Measurements from ENCODE around the gene AKT3. TPM values are rescaled to one million over a fixed set of nuclear protein-coding genes. Genes with fewer than 3 reads are reported as not detected.
A peak's percentile ranks its signal among the peaks of the same experiment; 100 is the strongest.
"Not testable (repeated sequence)": the region's sequence is repeated elsewhere in the genome, so short reads cannot be mapped to it uniquely, and the experiment has no call there.

The AKT3 gene
- 10 to 100 TPM; 21.3 to 23.9 (median 22.2) TPM for polyA plus RNA-seq (ENCODE audit: insufficient read length in 3 of 3)
- long read RNA-seq, donor 1, full-length matches to known transcripts: 3 of 68 reads
- long read RNA-seq, donor 1, partial matches to known transcripts: 65 of 68 reads
- long read RNA-seq, donor 1, other reads (novel, unspliced or antisense): 0 of 68 reads
- long read RNA-seq, donor 2, full-length matches to known transcripts: 5 of 5 reads
- long read RNA-seq, donor 2, partial matches to known transcripts: 0 of 5 reads
- long read RNA-seq, donor 2, other reads (novel, unspliced or antisense): 0 of 5 reads
- long read RNA-seq, donor 3, full-length matches to known transcripts: 5 of 5 reads
- long read RNA-seq, donor 3, partial matches to known transcripts: 0 of 5 reads
- long read RNA-seq, donor 3, other reads (novel, unspliced or antisense): 0 of 5 reads
- long read RNA-seq, donor 4, full-length matches to known transcripts: 3 of 3 reads
- long read RNA-seq, donor 4, partial matches to known transcripts: 0 of 3 reads
- long read RNA-seq, donor 4, other reads (novel, unspliced or antisense): 0 of 3 reads
- long read RNA-seq, donor 5, full-length matches to known transcripts: 1 of 1 reads
- long read RNA-seq, donor 5, partial matches to known transcripts: 0 of 1 reads
- long read RNA-seq, donor 5, other reads (novel, unspliced or antisense): 0 of 1 reads
- long read RNA-seq, donor 6, full-length matches to known transcripts: 2 of 2 reads
- long read RNA-seq, donor 6, partial matches to known transcripts: 0 of 2 reads
- long read RNA-seq, donor 6, other reads (novel, unspliced or antisense): 0 of 2 reads
- long read RNA-seq, donor 7, full-length matches to known transcripts: 5 of 5 reads
- long read RNA-seq, donor 7, partial matches to known transcripts: 0 of 5 reads
- long read RNA-seq, donor 7, other reads (novel, unspliced or antisense): 0 of 5 reads
- long read RNA-seq, donor 8: 0 reads
- long read RNA-seq, donor 9, full-length matches to known transcripts: 2 of 2 reads
- long read RNA-seq, donor 9, partial matches to known transcripts: 0 of 2 reads
- long read RNA-seq, donor 9, other reads (novel, unspliced or antisense): 0 of 2 reads
- long read RNA-seq, donor 10: 0 reads
- long read RNA-seq, donor 11, full-length matches to known transcripts: 1 of 1 reads
- long read RNA-seq, donor 11, partial matches to known transcripts: 0 of 1 reads
- long read RNA-seq, donor 11, other reads (novel, unspliced or antisense): 0 of 1 reads
- long read RNA-seq, donor 12, full-length matches to known transcripts: 4 of 4 reads
- long read RNA-seq, donor 12, partial matches to known transcripts: 0 of 4 reads
- long read RNA-seq, donor 12, other reads (novel, unspliced or antisense): 0 of 4 reads
- long read RNA-seq, donor 13, full-length matches to known transcripts: 3 of 3 reads
- long read RNA-seq, donor 13, partial matches to known transcripts: 0 of 3 reads
- long read RNA-seq, donor 13, other reads (novel, unspliced or antisense): 0 of 3 reads
- long read RNA-seq, donor 14: 0 reads
- long read RNA-seq, donor 15, full-length matches to known transcripts: 2 of 2 reads
- long read RNA-seq, donor 15, partial matches to known transcripts: 0 of 2 reads
- long read RNA-seq, donor 15, other reads (novel, unspliced or antisense): 0 of 2 reads
- long read RNA-seq, donor 16, full-length matches to known transcripts: 3 of 3 reads
- long read RNA-seq, donor 16, partial matches to known transcripts: 0 of 3 reads
- long read RNA-seq, donor 16, other reads (novel, unspliced or antisense): 0 of 3 reads

GRCh38 chr1:243850202-243850451 is at the start of gene AKT3:
Gene AKT3 (minus strand): TSS chr1:243850243. CDS start chr1:243843170, 7,073 bp downstream.
- DNase-seq: peak; percentile 65

GRCh38 chr1:243898278-243898677 is 48.2 kb upstream of the AKT3 start:
- DNase-seq: no peak

GRCh38 chr1:243896313-243896712 is 46.3 kb upstream of the AKT3 start:
- DNase-seq: no peak

- DNase-seq: no peak
Observed at GRCh38 chr1:243892456-243892855, 42.4 kb upstream of the AKT3 start.

GRCh38 chr1:243890576-243890975 is 40.5 kb upstream of the AKT3 start:
- DNase-seq: no peak

GRCh38 chr1:243885806-243886205 is 35.8 kb upstream of the AKT3 start:
- DNase-seq: no peak

- DNase-seq: no peak
Observed at GRCh38 chr1:243884603-243885002, 34.6 kb upstream of the AKT3 start.

- no peak for DNase-seq
Observed at GRCh38 chr1:243883551-243883950, 33.5 kb upstream of the AKT3 start.

GRCh38 chr1:243882276-243882675 is 32.2 kb upstream of the AKT3 start:
- DNase-seq: no peak

- not testable (repeated sequence) for DNase-seq
Observed at GRCh38 chr1:243877058-243877457, 27.0 kb upstream of the AKT3 start.

GRCh38 chr1:243855616-243856318 is 5.7 kb upstream of the AKT3 start:
- no peak for DNase-seq

GRCh38 chr1:243851765-243852164 is 1.7 kb upstream of the AKT3 start:
- DNase-seq: no peak

GRCh38 chr1:243851257-243851756 is 1.3 kb upstream of the AKT3 start:
- peak; percentile 0 for DNase-seq

- peak; percentile 69 for DNase-seq
Observed at GRCh38 chr1:243850452-243851256, 611 bp upstream of the AKT3 start.

- DNase-seq: peak; percentile 33
Observed at GRCh38 chr1:243849421-243850201, 432 bp downstream of the AKT3 start.

GRCh38 chr1:243848858-243849420 is 1.1 kb downstream of the AKT3 start:
- peak; percentile 45 for DNase-seq

- no peak for DNase-seq
Observed at GRCh38 chr1:243848165-243848857, 1.7 kb downstream of the AKT3 start.

GRCh38 chr1:243846761-243847160 is 3.3 kb downstream of the AKT3 start:
- no peak for DNase-seq
